Measurements from ENCODE around the gene TMEM269.
A peak's percentile ranks its signal among the peaks of the same experiment; 100 is the strongest.
"Not testable (repeated sequence)": the region's sequence is repeated elsewhere in the genome, so short reads cannot be mapped to it uniquely, and the experiment has no call there.

TMEM269 gene

DNA sequence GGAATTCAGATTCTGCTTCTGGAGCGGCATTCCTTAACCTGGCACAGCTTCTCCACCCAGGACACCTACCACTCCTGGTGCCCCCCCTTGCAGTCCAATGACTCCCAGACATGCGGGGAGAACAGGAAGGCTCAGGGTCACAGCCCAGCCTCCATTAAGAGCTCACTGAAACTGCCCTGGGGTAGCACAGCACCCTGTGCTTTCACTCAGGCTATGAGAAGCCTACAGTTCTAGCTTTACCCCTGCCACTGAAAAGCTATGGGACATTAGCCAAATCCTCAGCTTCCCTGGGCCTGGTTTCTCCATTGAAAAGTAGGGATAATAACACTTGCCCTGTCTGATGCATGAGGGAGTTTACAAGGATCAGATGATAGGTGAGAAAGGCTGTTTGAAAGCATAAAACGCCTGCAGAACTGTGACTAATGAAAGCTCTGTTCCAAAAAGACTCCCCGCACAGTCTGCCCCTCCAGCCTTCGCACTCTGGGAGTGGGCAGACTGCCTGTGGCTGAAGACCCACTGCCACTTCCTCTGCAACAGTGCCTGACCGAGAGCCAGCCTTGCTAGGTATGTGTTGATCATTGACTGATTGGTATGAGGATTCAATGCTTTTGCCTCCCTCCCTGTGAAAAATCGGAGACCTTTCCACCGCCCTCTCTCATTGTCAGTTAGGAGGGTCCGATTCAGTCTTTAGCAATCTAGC, 42.0 kb upstream of the TMEM269 start:
- intact Hi-C loops (cut with micrococcal nuclease) = no loop called here
- Mint-ChIP-seq H3K4me1 (ENCODE audit: low read depth) (peaks cover 14% of the 10 kb centered on the region), H3K27ac (no peak overlapping the region), H3K4me3 (no peak overlapping the region), H3K27me3 (no peaks in the 10 kb centered on the region), H3K36me3 (ENCODE audit: low read depth) (peaks cover 26% of the 10 kb centered on the region), H3K9me3 (no peaks in the 10 kb centered on the region)

DNA sequence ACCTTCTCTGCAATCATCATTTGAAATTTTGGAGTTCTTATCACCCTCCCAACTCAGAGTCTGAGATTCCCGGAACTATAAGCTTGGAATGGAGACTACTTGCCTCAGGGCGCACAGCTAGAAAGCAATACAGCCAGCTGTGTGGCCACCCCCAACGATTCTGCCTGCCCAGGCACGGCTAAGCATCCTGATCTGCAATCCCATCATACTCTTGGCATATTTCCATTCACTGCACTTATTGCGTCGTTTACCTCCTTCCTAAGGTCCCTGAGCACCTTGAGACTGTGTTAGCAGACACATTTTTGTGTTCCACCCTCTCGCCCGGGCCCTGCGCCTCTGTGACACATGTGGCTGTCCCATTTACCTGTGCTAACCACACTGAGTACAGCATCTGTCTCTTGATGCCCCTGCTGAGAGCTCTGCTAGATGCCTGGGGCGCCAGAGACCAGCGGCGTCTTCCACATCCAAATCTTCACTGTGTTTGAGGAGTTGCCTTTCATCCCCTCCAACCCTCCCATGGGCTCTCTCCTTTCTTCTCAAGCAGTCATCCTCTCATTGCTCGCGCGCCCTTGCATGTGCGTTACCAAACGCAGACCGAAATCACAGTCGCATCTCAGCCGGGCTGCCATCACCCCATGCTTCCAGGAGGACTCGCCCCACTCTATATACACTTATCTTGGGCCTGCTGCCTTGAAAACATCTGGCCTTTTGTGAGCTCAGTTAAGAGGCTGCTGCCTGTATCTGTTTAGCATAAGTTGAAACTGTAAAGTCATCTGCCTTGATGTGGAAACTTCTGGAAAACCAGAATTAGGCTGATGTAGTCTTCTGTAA, 41.3 kb upstream of the TMEM269 start:
- Mint-ChIP-seq H3K9me3 (no peaks in the 10 kb centered on the region), H3K27me3 (no peaks in the 10 kb centered on the region), H3K36me3 (ENCODE audit: low read depth) (peaks cover 33% of the 10 kb centered on the region), H3K27ac (no peak overlapping the region), H3K4me1 (ENCODE audit: low read depth) (peaks cover 15% of the 10 kb centered on the region), H3K4me3 (no peak overlapping the region)
- intact Hi-C loops (cut with micrococcal nuclease) = no loop called here

DNA sequence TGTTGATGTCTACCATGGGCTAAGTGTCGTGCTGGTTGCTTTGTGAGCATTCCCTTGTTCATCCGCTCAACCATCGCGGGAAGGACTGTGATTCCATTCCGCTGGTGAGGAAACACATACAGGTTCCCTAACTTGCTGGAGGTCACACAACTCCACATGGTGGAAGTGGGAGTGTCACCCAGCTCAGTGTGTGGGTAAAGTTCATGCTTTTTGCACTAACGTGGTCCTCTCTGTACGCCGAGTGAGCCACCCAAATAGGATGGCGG, 40.7 kb upstream of the TMEM269 start:
- Mint-ChIP-seq H3K36me3 (ENCODE audit: low read depth) (peaks cover 35% of the 10 kb centered on the region), H3K9me3 (no peaks in the 10 kb centered on the region), H3K27ac (no peak overlapping the region), H3K27me3 (no peaks in the 10 kb centered on the region), H3K4me1 (ENCODE audit: low read depth) (peaks cover 18% of the 10 kb centered on the region), H3K4me3 (no peak overlapping the region)
- intact Hi-C loops (cut with micrococcal nuclease) = no loop called here

DNA sequence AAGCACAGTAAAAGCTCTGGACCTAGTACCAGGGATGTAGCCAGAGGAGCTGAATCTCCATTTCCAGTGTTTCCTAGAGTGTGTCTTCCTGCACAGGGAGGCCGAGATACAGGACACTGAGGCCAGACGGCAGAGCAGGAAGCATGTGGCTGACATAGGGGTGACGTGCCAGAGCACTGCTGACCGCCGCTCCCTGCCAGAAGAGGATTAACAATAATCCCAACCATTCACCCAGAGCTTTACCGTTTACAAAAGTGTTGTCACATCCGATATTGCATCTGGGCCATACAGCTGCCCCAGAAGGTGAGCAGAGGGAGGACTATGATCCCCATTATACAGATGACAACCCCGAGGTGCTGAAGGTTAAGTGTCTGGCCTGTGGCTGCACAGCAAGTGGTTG, 38.9 kb upstream of the TMEM269 start:
- H3K4me1 Mint-ChIP-seq (ENCODE audit: low read depth) = peaks cover 27% of the 10 kb centered on the region
- intact Hi-C loops (cut with micrococcal nuclease) = no loop called here
- H3K36me3 Mint-ChIP-seq (ENCODE audit: low read depth) = peaks cover 48% of the 10 kb centered on the region
- no peaks in the 10 kb centered on the region for H3K9me3 Mint-ChIP-seq
- H3K27ac Mint-ChIP-seq = no peak overlapping the region
- H3K4me3 Mint-ChIP-seq = no peak overlapping the region
- H3K27me3 Mint-ChIP-seq = no peaks in the 10 kb centered on the region

DNA sequence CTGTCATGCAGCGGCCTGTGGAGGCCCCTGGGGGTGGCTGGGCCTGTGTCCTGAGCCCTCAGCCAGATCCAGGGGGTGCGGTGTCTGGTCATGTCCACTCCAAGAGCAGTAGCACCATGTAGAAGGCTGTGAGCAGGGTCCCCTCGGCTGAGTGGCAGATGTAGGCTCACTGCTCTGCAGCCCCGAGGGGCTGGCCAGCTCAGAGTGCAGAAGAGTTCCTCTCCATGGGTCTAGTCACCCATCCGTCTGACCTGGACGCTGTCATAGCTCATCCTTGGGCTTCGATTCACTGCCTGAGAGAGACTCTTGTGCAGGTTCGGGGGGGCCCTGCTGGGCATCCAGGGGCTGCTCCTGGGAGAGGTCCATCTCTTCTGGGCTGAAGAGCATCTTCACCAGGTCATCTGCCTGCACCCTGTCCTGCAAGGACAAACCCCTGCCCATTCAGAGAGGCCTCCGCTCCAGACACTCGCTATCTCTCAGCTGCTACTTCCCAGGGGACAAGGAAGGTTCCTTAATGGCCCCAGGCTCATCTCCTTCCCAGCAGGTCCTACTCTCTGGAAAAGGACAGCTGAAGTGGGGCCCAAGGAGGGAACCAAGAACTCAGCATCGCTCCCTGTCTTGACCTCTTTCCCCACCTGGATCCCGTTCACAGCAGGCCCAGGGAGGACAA, 38.2 kb upstream of the TMEM269 start:
- H3K36me3 Mint-ChIP-seq (ENCODE audit: low read depth) = peaks cover 51% of the 10 kb centered on the region
- no peak overlapping the region for H3K27ac Mint-ChIP-seq
- H3K27me3 Mint-ChIP-seq = no peaks in the 10 kb centered on the region
- H3K9me3 Mint-ChIP-seq = peaks cover 2% of the 10 kb centered on the region
- no peak overlapping the region for H3K4me3 Mint-ChIP-seq
- intact Hi-C loops (cut with micrococcal nuclease) = loop anchor here (1.0 kb wide), 1 partner anchor 168 kb away; no protein-coding TSS in a partner anchor
- peaks cover 27% of the 10 kb centered on the region for H3K4me1 Mint-ChIP-seq (ENCODE audit: low read depth)

DNA sequence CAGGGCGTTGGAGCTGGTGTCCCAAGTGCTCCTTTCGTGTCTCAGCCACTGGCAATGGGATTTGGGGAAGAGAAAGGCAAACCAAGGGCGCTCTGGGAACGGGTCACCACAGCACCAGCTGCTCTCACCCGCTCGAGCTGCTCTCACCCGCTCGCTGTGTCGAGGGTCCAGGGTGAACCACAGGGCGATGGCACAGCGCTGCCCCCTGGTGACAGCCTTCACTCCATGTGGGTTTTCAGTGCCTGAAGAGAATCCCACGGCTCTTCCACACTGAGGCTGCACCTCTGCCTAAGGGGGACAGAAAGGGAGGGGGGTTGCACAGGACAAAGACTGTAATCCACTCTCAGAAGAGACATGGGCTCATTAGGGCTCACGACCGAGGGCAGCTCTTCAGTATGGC, 37.7 kb upstream of the TMEM269 start:
- Mint-ChIP-seq H3K27ac (no peak overlapping the region), H3K9me3 (peaks cover 7% of the 10 kb centered on the region), H3K4me1 (ENCODE audit: low read depth) (peaks cover 28% of the 10 kb centered on the region), H3K4me3 (no peak overlapping the region), H3K27me3 (no peaks in the 10 kb centered on the region), H3K36me3 (ENCODE audit: low read depth) (peaks cover 57% of the 10 kb centered on the region)
- intact Hi-C loops (cut with micrococcal nuclease) = loop anchor here (1.0 kb wide), 1 partner anchor 169 kb away; no protein-coding TSS in a partner anchor

DNA sequence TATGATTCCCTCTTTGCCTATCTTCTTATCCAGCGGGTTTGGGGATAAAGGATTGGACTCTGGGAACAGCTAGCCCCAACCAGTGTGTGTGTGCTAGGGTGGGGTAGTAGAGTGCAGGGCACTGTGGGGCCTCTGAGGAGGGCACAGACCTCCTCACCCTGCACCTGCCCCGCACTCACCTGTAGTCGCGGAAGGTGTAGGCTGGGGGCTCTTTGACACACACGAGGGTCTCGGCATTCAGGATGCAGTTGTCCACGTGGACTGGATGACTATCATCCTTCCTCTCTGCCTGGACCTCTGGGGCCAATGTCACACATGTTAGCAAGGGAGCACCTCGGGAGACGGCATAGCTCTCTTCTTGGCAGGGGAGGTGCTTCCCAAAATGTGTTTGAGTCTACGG, 36.8 kb upstream of the TMEM269 start:
- no peak overlapping the region for H3K4me3 Mint-ChIP-seq
- H3K36me3 Mint-ChIP-seq (ENCODE audit: low read depth) = peaks cover 64% of the 10 kb centered on the region
- intact Hi-C loops (cut with micrococcal nuclease) = no loop called here
- H3K27me3 Mint-ChIP-seq = no peaks in the 10 kb centered on the region
- peak overlapping the region; percentile 79 for H3K27ac Mint-ChIP-seq
- peaks cover 8% of the 10 kb centered on the region for H3K9me3 Mint-ChIP-seq
- H3K4me1 Mint-ChIP-seq (ENCODE audit: low read depth) = peaks cover 31% of the 10 kb centered on the region

DNA sequence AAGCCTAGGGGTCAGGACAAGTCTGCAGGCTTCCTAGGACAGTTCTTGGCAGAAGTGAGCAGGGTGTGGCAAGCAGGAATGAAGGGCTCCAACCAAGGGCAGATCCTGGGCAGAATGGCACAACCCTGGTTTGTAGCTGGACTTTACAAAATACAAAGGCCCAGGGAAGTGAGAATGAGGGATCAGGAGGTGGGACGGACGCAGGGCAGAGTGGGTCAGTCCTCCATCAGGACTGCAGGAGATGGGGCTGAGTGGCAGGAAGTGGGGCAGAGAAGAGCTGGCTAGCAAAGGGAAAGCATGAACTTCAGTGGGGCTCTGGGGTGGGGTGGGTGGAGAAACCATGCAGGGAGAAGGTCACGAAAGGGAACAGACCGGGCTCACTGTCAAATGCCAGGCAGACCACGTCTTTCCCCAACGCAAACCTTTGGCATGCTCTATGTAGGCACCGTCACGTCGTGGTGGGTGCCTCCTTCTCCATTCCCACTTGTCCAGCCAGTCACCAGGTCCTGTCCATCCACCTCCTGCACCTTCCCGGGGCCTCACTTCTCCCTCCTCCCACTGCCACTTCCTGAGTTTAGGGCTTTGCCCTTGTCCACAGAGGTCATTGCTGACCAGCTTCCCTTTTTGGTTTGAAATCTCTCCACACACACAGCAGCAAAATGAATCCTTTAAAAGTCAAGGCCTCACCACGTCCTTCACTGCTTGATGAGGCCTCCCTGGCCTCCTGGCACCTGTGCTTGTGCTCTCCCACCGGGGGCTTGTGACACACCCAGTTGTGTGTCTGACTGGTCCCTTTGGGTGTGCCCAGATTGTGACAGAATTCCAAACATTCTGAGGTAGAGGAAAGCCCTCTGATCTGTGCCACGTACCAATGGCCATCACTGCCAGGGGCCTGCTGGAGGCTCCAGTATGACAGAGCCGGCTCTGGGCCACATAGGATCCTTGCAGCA, 36.1 kb upstream of the TMEM269 start:
- peak overlapping the region; percentile 79 for H3K27ac Mint-ChIP-seq
- H3K4me1 Mint-ChIP-seq (ENCODE audit: low read depth) = peaks cover 32% of the 10 kb centered on the region
- H3K4me3 Mint-ChIP-seq = peak overlapping the region; percentile 38
- H3K36me3 Mint-ChIP-seq (ENCODE audit: low read depth) = peaks cover 71% of the 10 kb centered on the region
- H3K9me3 Mint-ChIP-seq = peaks cover 8% of the 10 kb centered on the region
- intact Hi-C loops (cut with micrococcal nuclease) = no loop called here
- H3K27me3 Mint-ChIP-seq = no peaks in the 10 kb centered on the region

DNA sequence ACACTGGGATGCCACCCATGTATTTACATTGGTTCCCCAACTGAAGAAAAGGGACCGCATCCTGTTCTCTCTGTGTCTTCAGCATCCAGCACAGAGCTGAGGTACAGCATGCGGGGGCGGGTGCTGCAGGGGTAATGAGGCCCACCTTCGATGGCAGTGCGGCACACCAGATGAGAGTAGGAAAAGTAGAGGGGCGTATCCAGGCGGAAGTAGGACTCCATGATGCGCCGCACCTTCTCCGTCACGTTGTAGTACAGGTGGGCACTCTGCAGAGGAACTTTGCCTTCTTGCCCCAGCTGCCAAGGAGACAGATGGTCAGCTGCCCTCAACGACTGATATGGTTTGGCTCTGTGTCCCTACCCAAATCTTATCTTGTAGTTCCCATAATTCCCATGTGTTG, 34.8 kb upstream of the TMEM269 start:
- H3K4me3 Mint-ChIP-seq = no peak overlapping the region
- peaks cover 8% of the 10 kb centered on the region for H3K9me3 Mint-ChIP-seq
- peak overlapping the region; percentile 79 for H3K27ac Mint-ChIP-seq
- H3K4me1 Mint-ChIP-seq (ENCODE audit: low read depth) = peaks cover 38% of the 10 kb centered on the region
- peaks cover 84% of the 10 kb centered on the region for H3K36me3 Mint-ChIP-seq (ENCODE audit: low read depth)
- intact Hi-C loops (cut with micrococcal nuclease) = no loop called here
- H3K27me3 Mint-ChIP-seq = no peaks in the 10 kb centered on the region

DNA sequence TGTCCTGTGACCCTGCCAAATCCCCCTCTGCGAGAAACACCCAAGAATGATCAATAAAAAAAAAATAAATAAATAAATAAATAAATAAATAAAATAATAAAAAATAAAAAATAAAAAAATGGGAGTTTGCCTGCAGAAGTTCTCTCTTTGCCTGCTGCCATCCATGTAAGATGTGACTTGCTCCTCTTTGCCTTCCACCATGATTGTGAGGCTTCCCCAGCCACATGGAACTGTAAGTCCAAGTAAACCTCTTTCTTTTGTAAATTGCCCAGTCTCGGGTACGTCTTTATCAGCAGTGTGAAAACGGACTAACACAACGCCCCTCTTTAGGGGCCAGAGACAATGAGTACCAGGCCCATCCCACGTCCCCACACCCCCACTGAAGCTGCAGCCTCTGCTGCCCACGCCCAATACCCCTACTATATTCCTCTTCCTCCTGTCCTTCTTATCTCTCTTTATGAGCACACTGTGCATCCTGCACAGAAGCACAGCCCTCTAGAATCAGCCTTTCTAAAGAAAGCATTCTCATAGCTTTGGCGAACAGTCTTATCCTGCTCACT, 33.2 kb upstream of the TMEM269 start:
- H3K4me1 Mint-ChIP-seq (ENCODE audit: low read depth) = peaks cover 38% of the 10 kb centered on the region
- H3K27ac Mint-ChIP-seq; H3K4me3 Mint-ChIP-seq; intact Hi-C loops (cut with micrococcal nuclease); H3K9me3 Mint-ChIP-seq; H3K27me3 Mint-ChIP-seq: not testable (repeated sequence)
- peaks cover 84% of the 10 kb centered on the region for H3K36me3 Mint-ChIP-seq (ENCODE audit: low read depth)

DNA sequence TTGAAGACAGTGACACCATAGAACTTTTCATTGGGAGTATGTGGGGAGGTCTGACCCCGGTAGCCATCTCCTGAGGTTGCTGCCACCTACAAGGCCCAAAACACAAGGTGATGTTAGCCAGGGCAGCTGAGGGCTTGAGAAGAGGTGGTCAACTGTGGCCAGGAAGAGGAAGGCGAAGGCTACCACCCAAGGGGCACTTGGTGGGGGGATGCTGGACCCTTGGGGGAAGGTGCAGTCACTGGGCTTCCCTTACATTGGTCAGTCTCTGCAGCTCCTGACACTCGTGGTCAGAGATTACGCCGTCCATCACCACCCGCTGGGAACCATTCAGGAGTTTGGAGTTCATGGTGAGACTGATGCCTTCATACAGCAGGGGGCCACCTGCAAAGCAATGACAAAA, 32.5 kb upstream of the TMEM269 start:
- Mint-ChIP-seq H3K27me3 (no peaks in the 10 kb centered on the region), H3K36me3 (ENCODE audit: low read depth) (peaks cover 84% of the 10 kb centered on the region), H3K9me3 (peaks cover 8% of the 10 kb centered on the region), H3K4me1 (ENCODE audit: low read depth) (peaks cover 43% of the 10 kb centered on the region), H3K4me3 (no peak overlapping the region), H3K27ac (no peak overlapping the region)
- intact Hi-C loops (cut with micrococcal nuclease) = no loop called here

DNA sequence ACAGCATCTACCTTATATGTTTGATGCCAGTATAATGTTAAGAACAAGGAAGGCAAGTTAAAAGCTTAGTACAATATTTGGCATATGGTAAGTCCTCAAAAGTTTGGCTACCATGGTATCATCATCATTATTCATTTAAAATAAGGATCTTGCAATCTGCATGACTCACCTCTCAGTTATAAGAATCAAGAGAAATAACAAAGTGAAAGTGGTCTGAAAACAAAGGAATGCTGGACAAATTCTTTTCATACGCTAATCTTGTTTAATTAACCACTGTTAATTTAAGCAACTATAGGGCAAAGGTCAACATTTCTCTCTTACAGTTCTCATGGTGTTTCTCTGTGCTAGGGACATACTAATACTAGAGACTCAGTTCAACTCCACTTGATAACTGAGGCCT, 31.7 kb upstream of the TMEM269 start:
- peaks cover 8% of the 10 kb centered on the region for H3K9me3 Mint-ChIP-seq
- intact Hi-C loops (cut with micrococcal nuclease) = no loop called here
- H3K27me3 Mint-ChIP-seq = no peaks in the 10 kb centered on the region
- no peak overlapping the region for H3K4me3 Mint-ChIP-seq
- peaks cover 39% of the 10 kb centered on the region for H3K4me1 Mint-ChIP-seq (ENCODE audit: low read depth)
- peaks cover 85% of the 10 kb centered on the region for H3K36me3 Mint-ChIP-seq (ENCODE audit: low read depth)
- no peak overlapping the region for H3K27ac Mint-ChIP-seq
